GM23338 (cell line): ENCODE results near the gene TMEM190. TPM values are rescaled to one million over a fixed set of nuclear protein-coding genes. Genes with fewer than 3 reads are reported as not detected.

ENCODE experiments used
- ATAC-seq: fragments of 200-7000 bp; cut with Tn5 transposase; 3 replicates; pipeline ENCODE4 v1.9.1; 2020
- DNase-seq: peaks from one replicate; pipeline ENCODE4 v3.0.0-alpha.2; 2015; ENCODE audit warnings: low spot score
- H2AFZ ChIP-seq: fragments of 200-600 bp; sonication (generic); 2 replicates; pipeline ENCODE4 v1.8.0; 2016; ENCODE audit warnings: antibody characterized with exemption, mild to moderate bottlenecking, moderate library complexity
- H3F3A ChIP-seq: fragments of 200-600 bp; sonication (generic); replicated peaks from 2 replicates; pipeline ENCODE4 v1.8.0; 2017; ENCODE audit warnings: antibody characterized with exemption, mixed run types, low read depth
- H3K27ac ChIP-seq: fragments of 200-600 bp; sonication (generic); 2 replicates; pipeline ENCODE4 v1.6.1; 2016; ENCODE audit warnings: low read depth
- H3K27me3 ChIP-seq: fragments of 200-600 bp; sonication (generic); 2 replicates; pipeline ENCODE4 v1.8.0; 2016; ENCODE audit warnings: mild to moderate bottlenecking, mixed run types, moderate library complexity; ENCODE audit not compliant: insufficient read depth
- H3K36me3 ChIP-seq: fragments of 200-600 bp; sonication (generic); 2 replicates; pipeline ENCODE4 v1.8.0; 2016; ENCODE audit warnings: mild to moderate bottlenecking; ENCODE audit not compliant: insufficient read depth
- H3K4me1 ChIP-seq: fragments of 200-600 bp; sonication (generic); 2 replicates; pipeline ENCODE4 v1.8.0; 2016; ENCODE audit warnings: mild to moderate bottlenecking, moderate library complexity; ENCODE audit not compliant: insufficient read depth
- H3K4me2 ChIP-seq: fragments of 200-600 bp; sonication (generic); 2 replicates; pipeline ENCODE4 v1.7.1; 2017; ENCODE audit warnings: mixed run types
- H3K4me3 ChIP-seq: fragments of 200-600 bp; sonication (generic); 2 replicates; pipeline ENCODE4 v1.6.1; 2016; ENCODE audit warnings: mixed run types
- H3K79me2 ChIP-seq: fragments of 200-600 bp; sonication (generic); replicated peaks from 2 replicates; pipeline ENCODE4 v1.8.0; 2017; ENCODE audit warnings: mild to moderate bottlenecking; ENCODE audit not compliant: insufficient read depth
- H3K9me2 ChIP-seq: fragments of 200-600 bp; sonication (generic); 2 replicates; pipeline ENCODE4 v1.8.0; 2017; ENCODE audit not compliant: insufficient read depth
- H4K20me1 ChIP-seq: fragments of 200-600 bp; sonication (generic); replicated peaks from 2 replicates; pipeline ENCODE4 v1.8.0; 2017; ENCODE audit warnings: mild to moderate bottlenecking; ENCODE audit not compliant: insufficient read depth
- H3K27ac Mint-ChIP-seq: 2 replicates; pipeline ENCODE4 v1.8.0; 2020; ENCODE audit warnings: inconsistent platforms, mild to moderate bottlenecking, moderate library complexity, mixed read lengths
- H3K27me3 Mint-ChIP-seq: 3 replicates; pipeline ENCODE4 v1.8.0; 2022; ENCODE audit warnings: low read depth, mild to moderate bottlenecking, moderate library complexity, mixed read lengths, inconsistent platforms; ENCODE audit not compliant: insufficient read depth, poor library complexity
- H3K36me3 Mint-ChIP-seq: 3 replicates; pipeline ENCODE4 v1.8.0; 2021; ENCODE audit warnings: low read depth, mild to moderate bottlenecking, inconsistent platforms, moderate library complexity, mixed read lengths
- H3K4me1 Mint-ChIP-seq: 3 replicates; pipeline ENCODE4 v1.8.0; 2020; ENCODE audit warnings: mild to moderate bottlenecking, inconsistent platforms, mixed read lengths
- H3K4me3 Mint-ChIP-seq: 3 replicates; pipeline ENCODE4 v1.8.0; 2021; ENCODE audit warnings: moderate library complexity, mild to moderate bottlenecking, inconsistent platforms, mixed read lengths
- H3K9me3 Mint-ChIP-seq: 3 replicates; pipeline ENCODE4 v1.8.0; 2020; ENCODE audit warnings: moderate library complexity, mild to moderate bottlenecking, inconsistent platforms, mixed read lengths
- CREB1 ChIP-seq: fragments of 250-450 bp; sonication (Bioruptor Pico); IDR thresholded peaks from 2 replicates; pipeline ENCODE4 v1.5.0; 2020; ENCODE audit warnings: low read depth, mild to moderate bottlenecking, moderate library complexity
- ETS1 ChIP-seq: IDR thresholded peaks from 2 replicates; pipeline ENCODE4 v1.6.1; 2016; ENCODE audit warnings: antibody characterized with exemption
- EZH2phosphoT487 ChIP-seq: fragments of 200-600 bp; sonication (generic); IDR thresholded peaks from one replicate; pipeline ENCODE4 v1.8.1; 2018; ENCODE audit warnings: antibody characterized with exemption; ENCODE audit not compliant: unreplicated experiment
- JUNB ChIP-seq: IDR thresholded peaks from one replicate; pipeline ENCODE4 v1.6.1; 2016; ENCODE audit warnings: antibody characterized with exemption; ENCODE audit not compliant: unreplicated experiment
- NANOG ChIP-seq: IDR thresholded peaks from 2 replicates; pipeline ENCODE4 v1.6.1; 2016; ENCODE audit warnings: antibody characterized with exemption, borderline replicate concordance
- POLR2AphosphoS5 ChIP-seq: IDR thresholded peaks from 2 replicates; pipeline ENCODE4 v1.6.1; 2016; ENCODE audit warnings: antibody characterized with exemption, low read depth
- REST ChIP-seq: IDR thresholded peaks from one replicate; pipeline ENCODE4 v1.6.1; 2018; ENCODE audit warnings: antibody characterized with exemption; ENCODE audit not compliant: unreplicated experiment
- STAT1 ChIP-seq: IDR thresholded peaks from one replicate; pipeline ENCODE4 v1.6.1; 2016; ENCODE audit warnings: antibody characterized with exemption; ENCODE audit not compliant: unreplicated experiment
- ZNF114 ChIP-seq: fragments of 250-450 bp; sonication (Bioruptor Pico); IDR thresholded peaks from 2 replicates; pipeline ENCODE4 v1.5.0; 2020; ENCODE audit warnings: mild to moderate bottlenecking, moderate library complexity
- ZNF331 ChIP-seq: fragments of 250-450 bp; sonication (Bioruptor Pico); IDR thresholded peaks from 2 replicates; pipeline ENCODE4 v1.5.0; 2020; ENCODE audit warnings: low read depth, mild to moderate bottlenecking, moderate library complexity
- ZNF462 ChIP-seq: fragments of 250-450 bp; sonication (Bioruptor Pico); IDR thresholded peaks from 2 replicates; pipeline ENCODE4 v1.5.0; 2020; ENCODE audit warnings: mild to moderate bottlenecking, moderate library complexity
- polyA plus RNA-seq: library from polyadenylated mRNA; unstranded; fragments of >200 nt; fragmentation: Nextera tagmentation; extraction: Ambion mirVana; gene quantifications from 2 replicates; pipeline ENCODE4 v1.2.1, GENCODE V29; 2016
- total RNA-seq: library from RNA; depleted of rRNA; stranded (reverse); fragments of >200 nt; shearing (Covaris generic); gene quantifications from 2 replicates; pipeline ENCODE4 v1.2.3, GENCODE V29; 2014

TMEM190 gene
- total and polyA plus RNA-seq, 2 experiments from 2014 or later, result 4.8 TPM; not detected in 1

GRCh38 chr19:55384920-55385723 lies 8.5 kb downstream of the TMEM190 start (continued):
- TF ChIP-seq EZH2phosphoT487 (no peak), STAT1 (no peak), CREB1 (no peak), ZNF114 (no peak)

- Histone ChIP-seq H3K4me1 (peaks cover 52% of the 10 kb centered on the region), H3K36me3 (peaks cover 11% of the 10 kb centered on the region; the same call in 1 of the 2 replicates), H3F3A (peaks cover 57% of the 10 kb centered on the region), H4K20me1 (peaks cover 46% of the 10 kb centered on the region), H3K27me3 (peaks cover 12% of the 10 kb centered on the region), H3K4me3 (peak within 1 kb of the TSS; percentile 99), H3K79me2 (peaks cover 33% of the 10 kb centered on the region), H3K27ac (peak within 1 kb of the TSS; percentile 21; the same call in 1 of the 2 replicates), H3K4me2 (peak within 1 kb of the TSS; percentile 97), H2AFZ (no peak within 1 kb of the TSS), H3K9me2 (no peaks in the 10 kb centered on the region)
- Mint-ChIP-seq H3K4me1 (peaks cover 53% of the 10 kb centered on the region), H3K4me3 (peak within 1 kb of the TSS; percentile 99), H3K36me3 (peaks cover 56% of the 10 kb centered on the region), H3K27ac (peak within 1 kb of the TSS; percentile 98), H3K27me3 (peaks cover 56% of the 10 kb centered on the region), H3K9me3 (peaks cover 5% of the 10 kb centered on the region)
- peak; percentile 49 for ATAC-seq
- peak; percentile 99 for DNase-seq
- peak; percentile 100 for TF ChIP-seq POLR2AphosphoS5
- no peak for TF ChIP-seq ZNF331 (CRISPR knock-in tag)
- TF ChIP-seq EZH2phosphoT487, result no peak
- TF ChIP-seq NANOG, result no peak
- TF ChIP-seq STAT1, result no peak
- no peak for TF ChIP-seq ZNF462 (CRISPR knock-in tag)
- no peak for TF ChIP-seq JUNB
- peak; percentile 72 for TF ChIP-seq CREB1
- TF ChIP-seq ETS1, result no peak; the same call in none of the 2 replicates
- peak; percentile 37 for TF ChIP-seq REST
- TF ChIP-seq ZNF114, result peak; percentile 44; the same call in 1 of the 2 replicates
Observed at GRCh38 chr19:55385724-55386492, 9.3 kb downstream of the TMEM190 start, which contains the start of gene RPL28. TSS of gene RPL28 (plus strand) at chr19:55385932. CDS start at chr19:55386358, 426 bp downstream.
